Anterior cingulate cortex (tissue), 58 donors: ENCODE data around the gene MAT1A.

ENCODE experiments used
- DNase-seq, 58 donors: peaks; one replicate each; lab custom pipeline; 2025; lab: John Stamatoyannopoulos, UW

The MAT1A gene

GRCh38 chr10:80283536-80284199 lies 5.8 kb downstream of the MAT1A start:
- no peak for DNase-seq

- no peak for DNase-seq
Observed at GRCh38 chr10:80283119-80283518, 6.3 kb downstream of the MAT1A start.

GRCh38 chr10:80281784-80282765 lies 7.4 kb downstream of the MAT1A start:
- no peak for DNase-seq

GRCh38 chr10:80281292-80281691 lies 8.2 kb downstream of the MAT1A start:
- no peak for DNase-seq

GRCh38 chr10:80280071-80280800 lies 9.2 kb downstream of the MAT1A start:
- DNase-seq, result no peak

GRCh38 chr10:80279146-80279545 lies 10.3 kb downstream of the MAT1A start:
- DNase-seq, result no peak

GRCh38 chr10:80278480-80278879 lies 11.0 kb downstream of the MAT1A start:
- DNase-seq, result no peak

- no peak for DNase-seq
Observed at GRCh38 chr10:80277567-80278250, 11.7 kb downstream of the MAT1A start.

- DNase-seq, result no peak
Observed at GRCh38 chr10:80277016-80277415, 12.4 kb downstream of the MAT1A start.

- no peak for DNase-seq
Observed at GRCh38 chr10:80276335-80276734, 13.1 kb downstream of the MAT1A start.

GRCh38 chr10:80275756-80276155 lies 13.7 kb downstream of the MAT1A start:
- no peak for DNase-seq

- DNase-seq, result no peak
Observed at GRCh38 chr10:80275135-80275498, 14.3 kb downstream of the MAT1A start.

- no peak for DNase-seq
Observed at GRCh38 chr10:80274396-80275134, 14.9 kb downstream of the MAT1A start.

- DNase-seq, result no peak
Observed at GRCh38 chr10:80273523-80274170, 15.8 kb downstream of the MAT1A start.

- DNase-seq, result no peak
Observed at GRCh38 chr10:80272793-80273522, 16.5 kb downstream of the MAT1A start.

GRCh38 chr10:80271416-80271815 lies 18.0 kb downstream of the MAT1A start:
- no peak for DNase-seq

- no peak for DNase-seq
Observed at GRCh38 chr10:80270887-80271286, 18.6 kb downstream of the MAT1A start.

- no peak for DNase-seq
Observed at GRCh38 chr10:80268938-80269588, 20.4 kb downstream of the MAT1A start.
